ENCODE data around the gene TMEM119. TPM values are rescaled to one million over a fixed set of nuclear protein-coding genes. Genes with fewer than 3 reads are reported as not detected.

Gene TMEM119
- total RNA-seq, 1 experiment from 2014 or later = not detected

GRCh38 chr12:108548954-108549521, 48.8 kb downstream of the TMEM119 start:
- Histone ChIP-seq H3K36me3 (ENCODE audit: insufficient read depth, low read length, poor library complexity, severe bottlenecking) (peaks cover 50% of the 10 kb centered on the region), H3K27me3 (replicated peaks; ENCODE audit: insufficient read depth, low read depth, low read length, poor library complexity) (no peaks in the 10 kb centered on the region), H3K4me3 (ENCODE audit: low read depth, low read length, poor library complexity, severe bottlenecking) (no peak overlapping the region), H3K9me3 (ENCODE audit: low read depth, low read length, poor library complexity, severe bottlenecking) (no peaks in the 10 kb centered on the region), H3K27ac (ENCODE audit: low read depth, low read length, poor library complexity, severe bottlenecking) (no peak overlapping the region), H3K4me1 (ENCODE audit: insufficient read depth, low read length, poor library complexity, severe bottlenecking) (no peaks in the 10 kb centered on the region)
- ChIA-PET CTCF (no interaction called here), POLR2A (ENCODE audit: low non-redundant PET) (no interaction called here)
- no peak for DNase-seq (ENCODE audit: low spot score)
- intact Hi-C loops (cut with micrococcal nuclease; ENCODE audit: unreplicated experiment) = no loop called here
- TF ChIP-seq CTCF (conservative IDR thresholded peaks at IDR 0.05; ENCODE audit: low read depth, low read length) (no peak), EZH2 (IDR thresholded peaks at IDR 0.05; ENCODE audit: borderline replicate concordance, low read depth, low read length, poor library complexity, severe bottlenecking) (no peak)
- BruUV-seq (replicated peaks) = no TSS peak

GRCh38 chr12:108547686-108548085, 50.2 kb downstream of the TMEM119 start:
- no TSS peak for BruUV-seq (replicated peaks)
- H3K27me3 ChIP-seq (replicated peaks; ENCODE audit: insufficient read depth, low read depth, low read length, poor library complexity) = no peaks in the 10 kb centered on the region
- DNase-seq (ENCODE audit: low spot score) = no peak
- no peaks in the 10 kb centered on the region for H3K4me1 ChIP-seq (ENCODE audit: insufficient read depth, low read length, poor library complexity, severe bottlenecking)
- no peak overlapping the region for H3K27ac ChIP-seq (ENCODE audit: low read depth, low read length, poor library complexity, severe bottlenecking)
- peaks cover 63% of the 10 kb centered on the region for H3K36me3 ChIP-seq (ENCODE audit: insufficient read depth, low read length, poor library complexity, severe bottlenecking)
- POLR2A ChIA-PET (ENCODE audit: low non-redundant PET) = no interaction called here
- TF ChIP-seq EZH2 (IDR thresholded peaks at IDR 0.05; ENCODE audit: borderline replicate concordance, low read depth, low read length, poor library complexity, severe bottlenecking) (no peak), CTCF (conservative IDR thresholded peaks at IDR 0.05; ENCODE audit: low read depth, low read length) (no peak)
- H3K4me3 ChIP-seq (ENCODE audit: low read depth, low read length, poor library complexity, severe bottlenecking) = no peak overlapping the region
- intact Hi-C loops (cut with micrococcal nuclease; ENCODE audit: unreplicated experiment) = no loop called here
- no peaks in the 10 kb centered on the region for H3K9me3 ChIP-seq (ENCODE audit: low read depth, low read length, poor library complexity, severe bottlenecking)
- CTCF ChIA-PET = no interaction called here

- H3K27me3 ChIP-seq (replicated peaks; ENCODE audit: insufficient read depth, low read depth, low read length, poor library complexity) = no peaks in the 10 kb centered on the region
- CTCF ChIA-PET = no interaction called here
- BruUV-seq (replicated peaks) = no TSS peak
- TF ChIP-seq EZH2 (IDR thresholded peaks at IDR 0.05; ENCODE audit: borderline replicate concordance, low read depth, low read length, poor library complexity, severe bottlenecking) (no peak), CTCF (conservative IDR thresholded peaks at IDR 0.05; ENCODE audit: low read depth, low read length) (no peak)
- H3K4me1 ChIP-seq (ENCODE audit: insufficient read depth, low read length, poor library complexity, severe bottlenecking) = no peaks in the 10 kb centered on the region
- no peak overlapping the region for H3K27ac ChIP-seq (ENCODE audit: low read depth, low read length, poor library complexity, severe bottlenecking)
- H3K4me3 ChIP-seq (ENCODE audit: low read depth, low read length, poor library complexity, severe bottlenecking) = no peak overlapping the region
- no peak for DNase-seq (ENCODE audit: low spot score)
- POLR2A ChIA-PET (ENCODE audit: low non-redundant PET) = no interaction called here
- peaks cover 77% of the 10 kb centered on the region for H3K36me3 ChIP-seq (ENCODE audit: insufficient read depth, low read length, poor library complexity, severe bottlenecking)
- intact Hi-C loops (cut with micrococcal nuclease; ENCODE audit: unreplicated experiment) = no loop called here
- no peaks in the 10 kb centered on the region for H3K9me3 ChIP-seq (ENCODE audit: low read depth, low read length, poor library complexity, severe bottlenecking)
These were observed 54.2 kb downstream of the TMEM119 start for GRCh38 chr12:108543652-108544051.
